ENCODE results near the gene GALNT10.

GALNT10 gene

DNA sequence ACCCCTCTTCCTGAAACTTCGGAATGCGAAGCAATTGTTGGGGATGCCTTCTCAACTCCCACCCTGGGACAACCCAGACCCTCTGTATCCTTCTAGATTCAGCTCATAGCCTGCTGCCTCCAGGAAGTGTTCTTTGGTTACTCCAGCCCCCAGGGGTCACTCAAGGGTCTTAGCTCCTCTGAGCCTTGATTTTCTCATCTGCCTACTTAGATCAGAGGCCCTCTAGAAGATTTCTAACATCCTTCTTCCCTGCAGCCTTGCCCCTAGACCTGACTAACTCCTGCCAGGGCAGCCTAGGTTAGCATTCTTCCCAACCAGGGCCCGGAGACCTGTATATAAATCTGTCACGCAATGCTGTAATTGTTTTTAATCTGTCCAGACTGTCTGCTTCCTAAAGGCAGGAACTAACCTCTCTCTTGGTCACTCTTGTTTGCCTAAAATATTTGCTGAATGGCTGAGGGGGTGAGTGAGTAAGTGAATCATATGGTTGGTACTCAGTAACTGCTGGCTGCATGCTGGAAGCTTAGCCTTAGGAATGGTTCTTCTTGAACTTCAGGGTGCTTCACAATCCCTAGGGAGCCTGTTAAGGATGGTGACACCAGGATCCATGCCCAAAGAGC is 8.2 kb downstream of the GALNT10 start:
- Histone ChIP-seq H3K4me3 (replicated peaks; ENCODE audit: low read depth, low read length) (no peak overlapping the region), H3K27me3 (replicated peaks; ENCODE audit: control insufficient read depth, insufficient read depth, low read length) (no peaks in the 10 kb centered on the region), H3K36me3 (ENCODE audit: control insufficient read depth, insufficient read depth, low read length) (peaks cover 16% of the 10 kb centered on the region)
- no peak for DNase-seq (ENCODE audit: extremely low read depth, insufficient read length)
- TF ChIP-seq, protein P1, sequence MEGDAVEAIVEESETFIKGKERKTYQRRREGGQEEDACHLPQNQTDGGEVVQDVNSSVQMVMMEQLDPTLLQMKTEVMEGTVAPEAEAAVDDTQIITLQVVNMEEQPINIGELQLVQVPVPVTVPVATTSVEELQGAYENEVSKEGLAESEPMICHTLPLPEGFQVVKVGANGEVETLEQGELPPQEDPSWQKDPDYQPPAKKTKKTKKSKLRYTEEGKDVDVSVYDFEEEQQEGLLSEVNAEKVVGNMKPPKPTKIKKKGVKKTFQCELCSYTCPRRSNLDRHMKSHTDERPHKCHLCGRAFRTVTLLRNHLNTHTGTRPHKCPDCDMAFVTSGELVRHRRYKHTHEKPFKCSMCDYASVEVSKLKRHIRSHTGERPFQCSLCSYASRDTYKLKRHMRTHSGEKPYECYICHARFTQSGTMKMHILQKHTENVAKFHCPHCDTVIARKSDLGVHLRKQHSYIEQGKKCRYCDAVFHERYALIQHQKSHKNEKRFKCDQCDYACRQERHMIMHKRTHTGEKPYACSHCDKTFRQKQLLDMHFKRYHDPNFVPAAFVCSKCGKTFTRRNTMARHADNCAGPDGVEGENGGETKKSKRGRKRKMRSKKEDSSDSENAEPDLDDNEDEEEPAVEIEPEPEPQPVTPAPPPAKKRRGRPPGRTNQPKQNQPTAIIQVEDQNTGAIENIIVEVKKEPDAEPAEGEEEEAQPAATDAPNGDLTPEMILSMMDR (IDR thresholded peaks at IDR 0.05; ENCODE audit: insufficient read depth, low read length, poor library complexity, severe bottlenecking): no peak

DNA sequence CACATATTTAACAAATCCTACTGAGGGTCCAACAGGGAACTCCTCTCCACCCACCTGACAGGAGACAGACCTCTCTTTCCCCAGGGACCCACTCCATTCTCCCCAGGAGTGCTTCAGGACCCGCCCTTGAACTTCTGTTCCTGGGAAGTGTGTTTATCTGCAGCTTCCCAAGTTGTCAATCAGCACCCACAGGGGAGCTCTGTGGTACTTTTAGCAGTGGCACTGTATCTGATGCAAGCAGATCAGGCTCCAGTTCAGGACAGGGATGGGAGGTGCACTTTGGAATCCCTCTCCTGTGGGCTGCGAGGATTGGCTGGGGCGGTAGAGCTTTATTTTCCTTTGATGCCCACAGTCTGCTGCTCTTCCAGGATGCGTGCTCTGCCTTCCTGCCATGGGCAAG is 8.7 kb downstream of the GALNT10 start:
- H3K36me3 ChIP-seq (ENCODE audit: control insufficient read depth, insufficient read depth, low read length): peaks cover 16% of the 10 kb centered on the region
- H3K4me3 ChIP-seq (replicated peaks; ENCODE audit: low read depth, low read length): no peak overlapping the region
- TF ChIP-seq, protein P1 (IDR thresholded peaks at IDR 0.05; ENCODE audit: insufficient read depth, low read length, poor library complexity, severe bottlenecking): no peak
- no peak for DNase-seq (ENCODE audit: extremely low read depth, insufficient read length)
- H3K27me3 ChIP-seq (replicated peaks; ENCODE audit: control insufficient read depth, insufficient read depth, low read length): no peaks in the 10 kb centered on the region

DNA sequence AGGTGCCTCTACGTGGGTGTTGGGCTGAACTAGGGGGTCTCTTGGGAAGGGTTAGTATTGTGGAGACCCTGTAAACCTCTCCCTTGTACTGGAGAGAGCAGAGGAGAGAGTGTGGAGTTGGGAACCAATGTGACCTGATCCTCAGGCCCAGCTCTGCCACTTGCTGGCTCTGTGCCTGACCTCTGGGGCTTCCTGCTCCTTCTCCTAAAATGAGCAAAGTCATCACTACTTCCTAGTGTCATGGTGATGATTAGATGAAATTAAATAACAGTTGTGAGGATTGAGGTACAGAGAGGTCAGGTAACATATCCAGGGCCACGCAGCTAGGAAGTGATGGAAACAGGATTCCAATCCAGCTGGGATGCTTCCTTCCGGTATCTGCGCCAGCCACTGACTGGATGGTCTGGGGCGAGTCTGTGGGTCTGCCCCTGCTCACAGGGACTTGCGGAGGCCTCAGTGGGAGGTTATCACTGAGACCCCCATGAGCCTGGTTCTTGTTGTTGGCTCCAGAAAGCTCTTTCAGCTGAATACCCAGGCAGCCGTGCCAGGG is 9.2 kb downstream of the GALNT10 start:
- H3K36me3 ChIP-seq (ENCODE audit: control insufficient read depth, insufficient read depth, low read length): peaks cover 16% of the 10 kb centered on the region
- DNase-seq (ENCODE audit: extremely low read depth, insufficient read length): no peak
- no peak overlapping the region for H3K4me3 ChIP-seq (replicated peaks; ENCODE audit: low read depth, low read length)
- no peaks in the 10 kb centered on the region for H3K27me3 ChIP-seq (replicated peaks; ENCODE audit: control insufficient read depth, insufficient read depth, low read length)
- TF ChIP-seq, protein P1 (IDR thresholded peaks at IDR 0.05; ENCODE audit: insufficient read depth, low read length, poor library complexity, severe bottlenecking): no peak

DNA sequence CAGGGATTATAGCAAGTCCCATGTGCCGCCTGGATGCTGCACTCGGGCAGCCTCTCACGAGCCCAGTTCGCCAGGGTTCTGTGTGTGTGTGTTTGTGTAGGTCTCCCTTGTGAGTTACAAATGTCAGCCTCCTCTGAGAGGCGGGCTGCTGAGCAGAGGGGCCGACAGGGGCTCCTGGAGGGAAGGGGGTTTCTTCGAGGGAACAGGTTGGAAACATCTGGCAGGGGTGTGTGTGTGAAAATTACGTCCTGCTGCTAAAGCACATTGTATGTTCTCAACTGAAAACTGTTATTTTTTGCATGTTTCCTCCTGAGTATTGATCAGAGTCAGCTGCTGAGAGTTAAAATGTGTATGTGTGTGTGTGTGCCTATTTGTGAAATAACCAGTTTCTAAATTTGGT is 9.7 kb downstream of the GALNT10 start:
- Histone ChIP-seq H3K4me3 (replicated peaks; ENCODE audit: low read depth, low read length) (no peak overlapping the region), H3K36me3 (ENCODE audit: control insufficient read depth, insufficient read depth, low read length) (peaks cover 16% of the 10 kb centered on the region), H3K27me3 (replicated peaks; ENCODE audit: control insufficient read depth, insufficient read depth, low read length) (no peaks in the 10 kb centered on the region)
- no peak for DNase-seq (ENCODE audit: extremely low read depth, insufficient read length)
- TF ChIP-seq, protein P1 (IDR thresholded peaks at IDR 0.05; ENCODE audit: insufficient read depth, low read length, poor library complexity, severe bottlenecking): no peak

DNA sequence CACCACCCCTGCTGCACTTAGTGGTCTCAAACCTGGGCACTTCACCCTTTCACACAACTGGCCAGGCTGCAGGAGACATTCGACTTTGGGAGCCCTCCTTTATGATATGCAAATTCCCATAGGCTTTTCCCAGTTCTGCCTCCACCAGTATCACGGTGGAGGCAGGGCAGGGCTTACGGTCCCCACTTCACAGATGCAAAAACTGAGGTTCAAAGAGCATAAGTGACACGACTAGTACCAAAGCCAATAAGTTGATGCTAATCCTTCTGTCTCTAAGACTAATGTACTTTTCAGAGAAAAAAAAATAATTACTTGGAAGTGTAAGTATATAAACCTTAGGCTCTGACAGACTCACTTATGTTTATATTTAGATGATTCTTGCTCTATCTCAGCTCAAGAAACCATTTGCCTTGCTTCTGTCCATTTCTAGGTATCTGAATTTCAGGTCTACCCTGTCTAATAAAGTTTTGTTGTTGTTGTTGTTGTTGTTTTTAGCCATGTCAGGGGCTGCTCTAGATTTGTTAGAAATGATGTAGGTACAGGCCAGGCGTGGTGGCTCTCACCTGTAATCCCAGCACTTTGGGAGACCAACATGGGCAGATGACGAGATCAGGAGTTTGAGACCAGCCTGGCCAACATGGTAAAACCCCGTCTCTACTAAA is 10.7 kb downstream of the GALNT10 start:
- H3K4me3 ChIP-seq (replicated peaks; ENCODE audit: low read depth, low read length): no peak overlapping the region
- no peaks in the 10 kb centered on the region for H3K27me3 ChIP-seq (replicated peaks; ENCODE audit: control insufficient read depth, insufficient read depth, low read length)
- H3K36me3 ChIP-seq (ENCODE audit: control insufficient read depth, insufficient read depth, low read length): peaks cover 19% of the 10 kb centered on the region
- DNase-seq (ENCODE audit: extremely low read depth, insufficient read length): no peak
- TF ChIP-seq, protein P1 (IDR thresholded peaks at IDR 0.05; ENCODE audit: insufficient read depth, low read length, poor library complexity, severe bottlenecking): no peak

Measured in GM06990 (cell line).